IMR-90 (cell line): Measurements from ENCODE around the gene DPF1. TPM values are rescaled to one million over a fixed set of nuclear protein-coding genes. Genes with fewer than 3 reads are reported as not detected.

Source experiments
- ATAC-seq: fragments of 200-7000 bp; cut with Tn5 transposase; 2 replicates; pipeline ENCODE4 v1.9.1; 2020; ENCODE audit warnings: low read depth, mild to moderate bottlenecking, moderate library complexity
- BruUV-seq: library from RNA; stranded (reverse); fragments of 400-500 nt; replicated peaks from 2 replicates; lab custom pipeline; 2021; lab: Mats Ljungman, UMichigan
- CTCF ChIA-PET: fragments of 300-600 bp; formaldehyde crosslinking; extraction: SDS; loops from one replicate; lab custom pipeline; 2021; ENCODE audit warnings: antibody characterized with exemption; lab: Yijun Ruan, JAX
- POLR2A ChIA-PET: fragments of 300-600 bp; sonication (Branson Sonifier 250); formaldehyde crosslinking; loops from one replicate; lab custom pipeline; 2022; ENCODE audit warnings: antibody characterized with exemption; ENCODE audit not compliant: unreplicated experiment; lab: Charles Lee
- DNase-seq: peaks from one replicate; pipeline ENCODE4 v3.0.0; 2013
- H2AFZ ChIP-seq: replicated peaks from 2 replicates; pipeline ENCODE3; 2013; ENCODE audit warnings: low read length, mild to moderate bottlenecking; ENCODE audit not compliant: poor library complexity
- H2AK5ac ChIP-seq: 2 replicates; pipeline ENCODE4 v1.6.1; 2013; ENCODE audit warnings: low read depth, low read length, inconsistent platforms
- H2AK9ac ChIP-seq: replicated peaks from 2 replicates; pipeline ENCODE3; 2013; ENCODE audit warnings: mild to moderate bottlenecking, low read depth, low read length, moderate library complexity; ENCODE audit not compliant: poor library complexity
- H2BK120ac ChIP-seq: 2 replicates; pipeline ENCODE4 v1.6.1; 2013; ENCODE audit warnings: low read depth, low read length, inconsistent platforms
- H2BK15ac ChIP-seq: 3 replicates; pipeline ENCODE4 v1.6.1; 2013; ENCODE audit warnings: low read depth, low read length, inconsistent platforms
- H2BK20ac ChIP-seq: 2 replicates; pipeline ENCODE4 v1.6.1; 2013; ENCODE audit warnings: low read depth, mild to moderate bottlenecking, inconsistent platforms, low read length, moderate library complexity
- H2BK5ac ChIP-seq: 2 replicates; pipeline ENCODE4 v1.6.1; 2013; ENCODE audit warnings: mild to moderate bottlenecking, low read depth, low read length, inconsistent platforms; ENCODE audit not compliant: poor library complexity, severe bottlenecking
- H3K14ac ChIP-seq: replicated peaks from 2 replicates; pipeline ENCODE4 v1.6.1; 2013; ENCODE audit warnings: low read depth, low read length, inconsistent platforms
- H3K18ac ChIP-seq: 2 replicates; pipeline ENCODE4 v1.6.1; 2013; ENCODE audit warnings: low read depth, low read length, control low read depth
- H3K23ac ChIP-seq: 2 replicates; pipeline ENCODE4 v1.6.1; 2013; ENCODE audit warnings: low read depth, low read length, inconsistent platforms
- H3K27ac ChIP-seq: 2 replicates; pipeline ENCODE4 v1.5.1; 2013; ENCODE audit warnings: mild to moderate bottlenecking, control low read depth, low read length; ENCODE audit not compliant: insufficient read depth
- H3K27me3 ChIP-seq: 2 replicates; pipeline ENCODE4 v1.6.1; 2013; ENCODE audit warnings: low read length; ENCODE audit not compliant: control insufficient read depth, insufficient read depth
- H3K36me3 ChIP-seq: 2 replicates; pipeline ENCODE4 v1.6.1; 2013; ENCODE audit warnings: low read length, mixed read lengths; ENCODE audit not compliant: control insufficient read depth, insufficient read depth
- H3K4ac ChIP-seq: 2 replicates; pipeline ENCODE4 v1.6.1; 2013; ENCODE audit warnings: low read depth, low read length, inconsistent platforms
- H3K4me1 ChIP-seq: 2 replicates; pipeline ENCODE4 v1.6.1; 2013; ENCODE audit warnings: low read length, mixed read lengths; ENCODE audit not compliant: control insufficient read depth, insufficient read depth
- H3K4me2 ChIP-seq: 2 replicates; pipeline ENCODE4 v1.6.1; 2013; ENCODE audit warnings: low read depth, mild to moderate bottlenecking, control low read depth, low read length, moderate library complexity
- H3K4me3 ChIP-seq: 2 replicates; pipeline ENCODE4 v1.5.1; 2013; ENCODE audit warnings: low read depth, mild to moderate bottlenecking, control low read depth, low read length, moderate library complexity; ENCODE audit not compliant: insufficient read depth
- H3K56ac ChIP-seq: 2 replicates; pipeline ENCODE4 v1.6.1; 2013; ENCODE audit warnings: low read length, inconsistent platforms; ENCODE audit not compliant: insufficient read depth; ENCODE audit errors: extremely low read depth
- H3K79me1 ChIP-seq, 2 experiments: 2 replicates each; pipeline ENCODE4 v1.6.1; 2013; ENCODE audit warnings: low read length in 2 of 2, inconsistent platforms in 1 of 2, low read depth in 1 of 2
- H3K9ac ChIP-seq: 2 replicates; pipeline ENCODE4 v1.6.1; 2013; ENCODE audit warnings: low read depth, low read length, control low read depth
- H3K9me1 ChIP-seq: 2 replicates; pipeline ENCODE4 v1.6.1; 2013; ENCODE audit warnings: low read length, inconsistent platforms; ENCODE audit not compliant: insufficient read depth
- H3K9me3 ChIP-seq: 2 replicates; pipeline ENCODE4 v1.6.1; 2013; ENCODE audit warnings: low read length; ENCODE audit not compliant: control insufficient read depth, insufficient read depth
- H4K20me1 ChIP-seq: 2 replicates; pipeline ENCODE4 v1.6.1; 2013; ENCODE audit warnings: low read length, inconsistent platforms; ENCODE audit not compliant: insufficient read depth
- H4K5ac ChIP-seq: 2 replicates; pipeline ENCODE4 v1.6.1; 2013; ENCODE audit warnings: mild to moderate bottlenecking, low read depth, low read length, control low read depth
- H4K8ac ChIP-seq, 2 experiments: 2 replicates each; pipeline ENCODE4 v1.6.1; 2013; ENCODE audit warnings: low read depth in 2 of 2, low read length in 2 of 2, control low read depth in 1 of 2, inconsistent platforms in 1 of 2
- H4K91ac ChIP-seq: 2 replicates; pipeline ENCODE4 v1.6.1; 2013; ENCODE audit warnings: low read depth, low read length, inconsistent platforms; ENCODE audit not compliant: insufficient read depth
- CTCF ChIP-seq: conservative IDR thresholded peaks from 2 replicates; pipeline ENCODE4 v1.5.1; 2012; ENCODE audit warnings: mild to moderate bottlenecking, low read depth, low read length, improper control_type of control experiment
- RAD21 ChIP-seq: IDR thresholded peaks from 2 replicates; pipeline ENCODE4 v1.6.1; 2012; ENCODE audit warnings: low read length, improper control_type of control experiment
- SMC3 ChIP-seq: fragments of 150-350 bp; IDR thresholded peaks from 2 replicates; pipeline ENCODE4 v1.6.1; 2016; ENCODE audit warnings: low read depth, mild to moderate bottlenecking, antibody characterized with exemption, low read length, moderate library complexity
- WGBS, 2 experiments: methylation state at CpG; one replicate each; pipeline versions ENCODE4 v1.1.5 to v1.1.7; 2013; ENCODE audit warnings: missing lambda C conversion rate in 2 of 2; ENCODE audit not compliant: insufficient read length in 1 of 2; ENCODE audit errors: extremely low coverage in 2 of 2; 5-methylcytosine and 5-hydroxymethylcytosine counted together
- dilution Hi-C: fragments of 300-500 bp; cut with HindIII; formaldehyde crosslinking; loops from one replicate; pipeline ENCODE4 v1.14.3; 2018; ENCODE audit warnings: low sequenced_read_pairs; ENCODE audit not compliant: unreplicated experiment
- in situ Hi-C: fragments of 300-500 bp; cut with MboI; formaldehyde crosslinking; loops from 3 replicates; pipeline ENCODE4 v1.14.3; 2019; ENCODE audit warnings: low sequenced_read_pairs, inconsistent platforms, mixed read lengths
- intact Hi-C: fragments of 100-400 bp; cut with micrococcal nuclease; formaldehyde crosslinking; loops from 2 replicates; pipeline ENCODE4 v1.10.0; 2022
- polyA plus RNA-seq, 3 experiments: library from polyadenylated mRNA; depleted of rRNA; stranded (reverse); fragments of >200 nt; gene quantifications; 2 replicates each; pipeline ENCODE4 v1.2.3, GENCODE V29; 2012; ENCODE audit warnings: low replicate concordance in 1 of 3
- total RNA-seq: library from RNA; depleted of rRNA; stranded (reverse); fragments of >200 nt; gene quantifications from 2 replicates; pipeline ENCODE4 v1.2.3, GENCODE V29; 2012

DPF1 gene
- total and polyA plus RNA-seq, 2 of the 4 experiments (the other 2 are of a cell fraction), result 3.2 to 5.5 TPM

- H2BK120ac ChIP-seq, result peak overlapping the region; percentile 52
- intact Hi-C loops, result no loop called here
- H4K20me1 ChIP-seq, result no peaks in the 10 kb centered on the region
- no peak overlapping the region for H3K18ac ChIP-seq
- H2AK9ac ChIP-seq, result peak overlapping the region; percentile 67
- no peaks in the 10 kb centered on the region; the same call in 1 of the 2 replicates for H3K27me3 ChIP-seq
- peak overlapping the region; percentile 4; the same call in 1 of the 2 replicates for H3K4me2 ChIP-seq
- H2BK15ac ChIP-seq, result no peak overlapping the region
- H3K4me3 ChIP-seq, result peak overlapping the region; percentile 15
- peak overlapping the region; percentile 47; the same call in 1 of the 2 replicates for H3K4ac ChIP-seq
- H4K8ac ChIP-seq, result peak overlapping the region in 1 of 2 experiments; percentile 77; a peak in 3 of 4 replicates
- no peaks in the 10 kb centered on the region for H3K9me3 ChIP-seq
- 23% methylated on average over 10 of the region's 34 CpGs; no CpG with 5 or more reads in 1 of the 2 experiments for WGBS, 2 experiments
- TF ChIP-seq CTCF (no peak), RAD21 (no peak), SMC3 (no peak)
- no peak overlapping the region for H3K27ac ChIP-seq
- POLR2A ChIA-PET, result no interaction called here
- ATAC-seq (peak; percentile 75), DNase-seq (peak; percentile 45)
- H2BK5ac ChIP-seq, result no peak overlapping the region
- 0 out of 2 replicates have a peak overlapping the region, but pooled peaks have one; percentile 23 for H2BK20ac ChIP-seq
- no peak overlapping the region for H3K56ac ChIP-seq
- no peaks in the 10 kb centered on the region for H3K36me3 ChIP-seq
- 0 out of 2 replicates have a peak overlapping the region, but pooled peaks have one; percentile 20 for H2AK5ac ChIP-seq
- CTCF ChIA-PET, result no interaction called here
- dilution Hi-C loops, result no loop called here
- no peak overlapping the region for H3K23ac ChIP-seq
- no TSS peak for BruUV-seq
- peaks cover 10% of the 10 kb centered on the region for H3K4me1 ChIP-seq
- H3K79me1 ChIP-seq, result no peaks in the 10 kb centered on the region
- peak overlapping the region; percentile 87 for H2AFZ ChIP-seq
- no peak overlapping the region for H3K14ac ChIP-seq
- in situ Hi-C loops, result no loop called here
- no peak overlapping the region for H3K9ac ChIP-seq
- peaks cover 12% of the 10 kb centered on the region for H3K9me1 ChIP-seq
- 0 out of 2 replicates have a peak overlapping the region, but pooled peaks have one; percentile 0 for H4K91ac ChIP-seq
- no peak overlapping the region for H4K5ac ChIP-seq
These were observed 39.9 kb upstream of the DPF1 start for GRCh38 chr19:38263689-38264485.
